C4-2B (cell line): ENCODE results near the gene TXNDC16.
"Not testable (repeated sequence)": the region's sequence is repeated elsewhere in the genome, so short reads cannot be mapped to it uniquely, and the experiment has no call there.

Experiments
- ZFX ChIP-seq: fragments of 450-650 bp; IDR thresholded peaks from 2 replicates; pipeline ENCODE4 v1.6.1; 2017
- TF ChIP-seq, protein P1 (sequence below): fragments of 450-650 bp; conservative IDR thresholded peaks from 2 replicates; pipeline ENCODE4 v1.5.1; 2017; ENCODE audit warnings: mild to moderate bottlenecking

DNA sequence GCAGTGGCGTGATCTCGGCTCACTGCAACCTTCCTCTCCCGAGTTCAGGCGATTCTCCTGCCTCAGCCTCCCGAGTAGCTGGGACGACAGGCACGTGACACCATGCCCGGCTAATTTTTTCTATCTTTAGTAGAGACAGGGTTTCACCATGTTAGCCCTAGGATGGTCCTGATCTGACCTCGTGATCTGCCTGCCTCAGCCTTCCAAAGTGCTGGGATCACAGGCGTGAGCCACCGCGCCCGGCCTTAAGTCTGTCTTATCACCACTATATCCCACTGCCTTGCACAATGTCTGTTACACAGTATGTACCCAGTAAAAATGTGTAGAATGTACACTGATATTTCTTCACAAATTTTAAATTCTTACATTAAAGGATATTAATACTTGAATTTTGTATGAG is 80.1 kb downstream of the TXNDC16 start:
- TF ChIP-seq, protein P1, sequence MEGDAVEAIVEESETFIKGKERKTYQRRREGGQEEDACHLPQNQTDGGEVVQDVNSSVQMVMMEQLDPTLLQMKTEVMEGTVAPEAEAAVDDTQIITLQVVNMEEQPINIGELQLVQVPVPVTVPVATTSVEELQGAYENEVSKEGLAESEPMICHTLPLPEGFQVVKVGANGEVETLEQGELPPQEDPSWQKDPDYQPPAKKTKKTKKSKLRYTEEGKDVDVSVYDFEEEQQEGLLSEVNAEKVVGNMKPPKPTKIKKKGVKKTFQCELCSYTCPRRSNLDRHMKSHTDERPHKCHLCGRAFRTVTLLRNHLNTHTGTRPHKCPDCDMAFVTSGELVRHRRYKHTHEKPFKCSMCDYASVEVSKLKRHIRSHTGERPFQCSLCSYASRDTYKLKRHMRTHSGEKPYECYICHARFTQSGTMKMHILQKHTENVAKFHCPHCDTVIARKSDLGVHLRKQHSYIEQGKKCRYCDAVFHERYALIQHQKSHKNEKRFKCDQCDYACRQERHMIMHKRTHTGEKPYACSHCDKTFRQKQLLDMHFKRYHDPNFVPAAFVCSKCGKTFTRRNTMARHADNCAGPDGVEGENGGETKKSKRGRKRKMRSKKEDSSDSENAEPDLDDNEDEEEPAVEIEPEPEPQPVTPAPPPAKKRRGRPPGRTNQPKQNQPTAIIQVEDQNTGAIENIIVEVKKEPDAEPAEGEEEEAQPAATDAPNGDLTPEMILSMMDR: not testable (repeated sequence)
- not testable (repeated sequence) for TF ChIP-seq ZFX
